HG02943 (cell line): ENCODE results near the gene ZNF579.

Experiments used
- ATAC-seq: cut with Tn5 transposase; IDR thresholded peaks from one replicate; pipeline ENCODE4 v1.9.1; 2021; ENCODE audit warnings: mild to moderate bottlenecking, low read depth, moderate library complexity; ENCODE audit not compliant: unreplicated experiment

Gene ZNF579

GRCh38 chr19:55613930-55614710 lies 33.5 kb upstream of the ZNF579 start:
- ATAC-seq, result no peak

GRCh38 chr19:55613396-55613795 lies 32.7 kb upstream of the ZNF579 start:
- no peak for ATAC-seq

DNA sequence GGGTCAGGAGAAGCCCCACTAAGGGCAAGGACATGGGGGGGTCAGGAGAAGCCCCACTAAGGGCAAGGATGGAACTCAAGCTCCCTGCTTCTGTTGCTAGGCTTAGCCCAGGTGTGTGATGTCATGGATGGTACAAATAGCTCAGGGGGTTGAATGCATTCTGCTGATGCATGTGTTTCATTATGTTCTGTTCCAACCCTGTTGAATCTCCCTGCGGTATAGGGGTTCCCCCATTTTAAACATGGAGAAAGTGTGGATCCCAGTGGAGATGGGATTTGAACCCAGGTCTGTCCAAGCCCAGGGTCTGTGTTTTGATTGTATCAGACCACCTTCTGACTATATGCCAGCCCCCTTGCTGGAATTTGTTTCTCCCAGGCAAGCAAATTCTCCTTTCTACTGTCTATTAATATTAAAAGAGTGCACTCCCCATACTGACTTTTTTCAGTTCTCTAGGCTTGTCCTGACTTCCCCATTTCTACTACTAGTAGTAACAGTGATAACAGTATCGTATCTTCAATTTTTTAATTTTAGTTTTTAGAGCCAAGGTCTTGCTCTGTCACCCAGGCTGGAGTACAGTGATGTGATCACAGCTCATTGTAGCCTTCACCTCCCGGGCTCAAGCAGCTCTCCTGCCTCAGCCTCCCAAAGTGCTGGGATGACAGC lies 31.5 kb upstream of the ZNF579 start:
- ATAC-seq, result no peak

- ATAC-seq, result no peak
These were observed 30.8 kb upstream of the ZNF579 start for GRCh38 chr19:55611300-55611982.

- ATAC-seq, result no peak
These were observed 28.7 kb upstream of the ZNF579 start for GRCh38 chr19:55609326-55609725.

DNA sequence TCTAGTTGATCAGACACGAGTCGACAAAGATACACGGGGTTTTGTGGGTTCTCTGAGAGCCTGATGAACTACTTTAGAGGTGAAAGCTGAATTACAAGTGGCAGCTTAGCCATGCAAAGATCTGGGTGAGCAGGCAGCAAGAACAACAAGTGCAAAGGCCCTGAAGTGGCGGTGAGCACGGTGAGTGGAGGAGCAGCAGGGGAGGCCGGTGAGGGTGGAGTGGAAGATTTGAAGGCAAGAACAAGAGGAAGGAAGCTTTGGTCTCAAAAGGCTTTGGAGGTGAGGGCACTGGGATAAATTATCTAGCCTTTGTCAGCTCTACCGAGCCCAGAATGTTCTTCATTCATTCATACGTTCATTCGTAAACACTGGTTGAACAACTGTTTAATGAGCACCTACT lies 26.2 kb upstream of the ZNF579 start:
- ATAC-seq, result no peak

DNA sequence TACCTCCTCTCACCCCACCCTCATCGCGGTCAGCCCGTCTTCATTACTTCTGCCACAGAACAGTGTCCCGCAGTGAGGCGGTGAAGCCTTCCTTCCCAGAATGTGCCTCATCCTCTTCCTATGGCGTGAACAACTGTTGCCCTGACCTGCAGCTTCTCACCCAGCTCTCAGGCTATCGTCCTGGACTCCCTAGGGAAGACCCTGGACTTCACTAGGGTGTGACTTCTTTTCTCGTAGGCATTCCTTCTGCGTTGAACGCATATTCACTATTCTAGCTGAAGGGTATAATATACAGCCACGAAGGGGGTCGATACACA lies 25.8 kb upstream of the ZNF579 start:
- no peak for ATAC-seq

DNA sequence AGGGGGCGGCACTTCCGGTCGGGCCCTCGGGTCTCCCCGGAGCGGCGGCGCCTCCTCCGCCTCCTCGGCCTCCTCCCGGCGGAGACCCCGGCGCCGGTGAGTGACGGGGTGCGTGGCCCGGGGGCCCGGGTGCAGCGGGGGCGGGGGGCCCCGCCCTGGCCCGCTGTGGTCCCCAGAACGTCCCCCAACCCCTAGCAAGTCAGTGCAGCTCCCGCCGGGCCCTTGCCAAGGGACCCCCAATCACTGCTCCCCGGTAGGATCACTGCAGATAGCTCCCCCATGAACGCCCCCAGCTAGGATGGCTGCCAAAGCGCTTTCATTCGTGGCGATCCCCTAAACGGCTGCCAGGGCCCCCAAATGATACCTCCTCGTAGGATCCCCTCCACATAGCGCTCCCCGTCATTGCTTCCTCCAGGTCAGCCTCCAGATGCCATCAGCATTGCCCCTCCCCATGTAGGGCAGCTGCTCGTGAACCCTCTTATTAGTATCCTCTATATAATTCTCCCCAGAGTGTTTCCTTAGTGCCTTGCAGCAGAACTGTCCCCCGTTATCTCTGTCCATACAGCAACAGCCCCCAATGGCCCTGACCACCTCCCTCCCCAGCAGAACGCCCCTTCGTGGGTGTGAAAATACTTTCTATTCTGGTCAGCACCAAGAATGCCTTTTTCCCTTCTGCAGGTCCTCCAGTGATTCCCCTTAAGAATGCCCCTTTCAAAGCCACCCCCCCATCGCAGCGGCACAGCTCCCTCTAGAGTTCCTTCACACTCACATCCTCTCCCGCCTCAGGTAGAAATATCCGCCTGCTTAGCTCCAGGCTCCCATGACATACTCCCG lies 25.2 kb upstream of the ZNF579 start, which contains the start of gene ZNF865:
Gene ZNF865 (plus strand): TSS at position 11 of the 834 bp plus-strand sequence. CDS start 7,972 bp downstream, outside the sequence.
- peak; percentile 1 for ATAC-seq

GRCh38 chr19:55605207-55605636 lies 24.6 kb upstream of the ZNF579 start:
- peak; percentile 70 for ATAC-seq

GRCh38 chr19:55603581-55604292 lies 23.1 kb upstream of the ZNF579 start:
- no peak for ATAC-seq

DNA sequence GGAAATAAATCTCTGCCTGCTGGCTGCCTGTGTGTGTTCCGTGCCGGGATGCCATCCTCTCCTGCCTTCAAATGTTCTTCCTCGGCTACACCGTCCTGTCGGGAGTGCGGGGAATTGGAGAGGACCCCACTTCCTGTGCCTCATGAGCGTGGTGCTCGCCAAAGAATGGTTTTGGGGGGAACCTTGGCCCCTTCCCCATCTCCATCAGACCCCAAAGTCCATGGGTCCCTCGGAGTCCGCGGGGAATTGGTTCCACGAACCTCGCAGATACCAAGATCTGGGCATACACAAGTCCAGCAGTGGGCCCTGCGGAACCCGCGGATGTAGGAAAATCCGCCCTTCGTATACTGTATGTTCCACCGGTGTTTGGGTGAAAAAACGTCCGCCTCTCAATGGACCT lies 22.5 kb upstream of the ZNF579 start:
- ATAC-seq, result no peak

DNA sequence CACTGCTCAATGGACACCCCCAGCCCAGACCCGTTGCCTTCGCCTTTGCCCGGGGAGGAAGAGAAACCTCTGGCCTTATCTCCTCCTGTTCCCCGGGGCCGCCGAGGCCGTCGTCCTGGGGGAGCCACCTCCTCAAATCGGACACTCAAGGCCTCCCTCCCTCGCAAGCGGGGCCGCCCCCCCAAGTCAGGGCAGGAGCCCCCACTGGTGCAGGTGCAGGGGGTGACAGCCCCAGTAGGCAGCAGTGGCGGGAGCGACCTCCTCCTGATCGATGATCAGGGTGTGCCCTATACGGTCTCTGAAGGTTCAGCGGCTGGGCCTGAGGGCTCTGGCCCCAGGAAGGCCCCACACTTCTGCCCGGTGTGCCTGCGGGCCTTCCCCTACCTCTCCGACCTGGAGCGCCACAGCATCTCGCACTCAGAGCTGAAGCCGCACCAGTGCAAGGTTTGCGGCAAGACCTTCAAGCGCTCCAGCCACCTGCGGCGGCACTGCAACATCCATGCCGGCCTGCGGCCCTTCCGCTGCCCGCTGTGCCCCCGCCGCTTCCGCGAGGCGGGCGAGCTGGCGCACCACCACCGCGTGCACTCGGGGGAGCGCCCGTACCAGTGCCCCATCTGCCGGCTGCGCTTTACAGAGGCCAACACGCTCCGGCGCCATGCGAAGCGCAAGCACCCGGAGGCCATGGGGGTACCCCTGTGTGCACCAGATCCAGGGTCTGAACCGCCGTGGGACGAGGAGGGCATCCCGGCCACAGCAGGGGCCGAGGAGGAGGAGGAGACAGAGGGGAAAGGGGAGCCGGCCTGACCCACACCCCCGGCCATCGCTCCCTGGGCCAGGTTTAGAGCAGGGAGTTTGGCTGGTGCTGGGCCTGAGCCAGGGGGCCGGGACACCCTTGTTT lies 21.7 kb upstream of the ZNF579 start:
- no peak for ATAC-seq

DNA sequence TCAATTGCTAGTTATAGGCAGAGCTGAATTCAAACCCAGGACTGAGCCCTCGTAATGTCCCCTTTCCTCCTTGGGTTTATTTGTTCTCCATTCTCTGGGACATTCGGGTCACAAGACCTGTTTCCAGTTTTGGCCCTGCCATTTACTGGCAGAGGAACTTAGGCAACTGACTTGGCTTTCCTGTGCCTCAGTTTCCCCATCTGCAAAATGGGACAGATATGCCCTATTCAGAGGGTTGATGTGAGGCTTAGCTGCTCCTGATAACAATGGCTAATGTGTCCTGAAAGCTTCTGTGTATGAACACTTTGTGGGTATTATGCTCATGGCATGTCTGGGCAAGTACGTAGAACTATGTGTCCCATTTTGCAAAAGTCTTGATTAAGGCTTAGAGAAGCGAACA lies 20.4 kb upstream of the ZNF579 start:
- no peak for ATAC-seq

GRCh38 chr19:55600662-55601028 lies 20.0 kb upstream of the ZNF579 start:
- no peak for ATAC-seq

- ATAC-seq, result peak; percentile 46
These were observed 19.4 kb upstream of the ZNF579 start, which contains the start of gene ZNF524 for GRCh38 chr19:55599842-55600661. Gene ZNF524 (plus strand): TSS chr19:55600288. CDS start chr19:55602113, 1,825 bp downstream.

DNA sequence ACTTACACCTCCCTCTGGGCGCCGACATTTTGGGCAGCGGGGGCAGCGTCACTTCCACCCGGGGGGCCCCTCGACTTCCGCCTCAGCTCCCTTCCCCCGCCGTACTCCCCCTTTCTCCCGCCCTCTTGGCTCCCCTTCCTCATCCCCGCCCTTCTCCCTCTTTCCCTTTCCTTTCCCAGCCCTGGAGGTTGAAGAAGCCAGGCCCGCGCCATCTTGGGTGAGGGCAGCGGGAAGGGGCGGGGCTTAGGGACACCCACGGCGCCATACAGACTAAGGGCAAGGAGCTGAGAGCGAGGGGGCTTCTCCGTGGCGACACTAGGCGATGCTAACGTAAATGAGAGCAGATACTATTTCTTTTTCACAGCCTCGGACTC lies 18.8 kb upstream of the ZNF579 start, which contains the start of gene FIZ1:
Gene FIZ1 (minus strand): TSS at position 50 of the 374 bp plus-strand sequence. CDS start 1,652 bp downstream, outside the sequence.
- peak; percentile 58 for ATAC-seq

GRCh38 chr19:55598719-55599467 lies 18.2 kb upstream of the ZNF579 start:
- peak; percentile 50 for ATAC-seq
